C4-2B (cell line): ENCODE measurements around the gene EEF1E1.
"Not testable (repeated sequence)": the region's sequence is repeated elsewhere in the genome, so short reads cannot be mapped to it uniquely, and the experiment has no call there.

Source experiments
- H3K27ac ChIP-seq: fragments of 450-650 bp; 2 replicates; pipeline ENCODE4 v1.5.1; 2017
- ZFX ChIP-seq: fragments of 450-650 bp; IDR thresholded peaks from 2 replicates; pipeline ENCODE4 v1.6.1; 2017
- TF ChIP-seq, protein P1 (sequence below): fragments of 450-650 bp; conservative IDR thresholded peaks from 2 replicates; pipeline ENCODE4 v1.5.1; 2017; ENCODE audit warnings: mild to moderate bottlenecking

EEF1E1 gene

GRCh38 chr6:8047541-8048292 lies 54.6 kb downstream of the EEF1E1 start:
- H3K27ac ChIP-seq: no peak overlapping the region

DNA sequence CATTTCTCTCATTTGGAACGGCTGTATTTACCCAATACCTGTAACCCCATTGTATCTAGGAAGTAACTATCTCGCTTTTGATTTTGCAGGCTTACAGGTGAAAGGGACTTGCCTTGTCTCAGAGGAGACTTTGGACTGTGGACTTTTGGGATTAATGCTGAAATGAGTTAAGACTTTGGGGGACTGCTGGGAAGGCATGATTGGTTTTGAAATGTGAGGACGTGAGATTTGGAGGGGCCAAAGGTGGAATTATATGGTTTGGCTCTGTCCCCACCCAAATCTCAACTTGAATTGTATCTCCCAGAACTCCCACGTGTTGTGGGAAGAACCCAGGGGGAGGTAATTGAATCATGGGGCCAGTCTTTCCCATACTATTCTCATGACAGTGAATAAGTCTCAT lies 56.6 kb downstream of the EEF1E1 start:
- H3K27ac ChIP-seq: not testable (repeated sequence)

More at GRCh38 chr6:8047541-8048292, 54.6 kb downstream of the EEF1E1 start:
- TF ChIP-seq ZFX: no peak
- TF ChIP-seq, protein P1, sequence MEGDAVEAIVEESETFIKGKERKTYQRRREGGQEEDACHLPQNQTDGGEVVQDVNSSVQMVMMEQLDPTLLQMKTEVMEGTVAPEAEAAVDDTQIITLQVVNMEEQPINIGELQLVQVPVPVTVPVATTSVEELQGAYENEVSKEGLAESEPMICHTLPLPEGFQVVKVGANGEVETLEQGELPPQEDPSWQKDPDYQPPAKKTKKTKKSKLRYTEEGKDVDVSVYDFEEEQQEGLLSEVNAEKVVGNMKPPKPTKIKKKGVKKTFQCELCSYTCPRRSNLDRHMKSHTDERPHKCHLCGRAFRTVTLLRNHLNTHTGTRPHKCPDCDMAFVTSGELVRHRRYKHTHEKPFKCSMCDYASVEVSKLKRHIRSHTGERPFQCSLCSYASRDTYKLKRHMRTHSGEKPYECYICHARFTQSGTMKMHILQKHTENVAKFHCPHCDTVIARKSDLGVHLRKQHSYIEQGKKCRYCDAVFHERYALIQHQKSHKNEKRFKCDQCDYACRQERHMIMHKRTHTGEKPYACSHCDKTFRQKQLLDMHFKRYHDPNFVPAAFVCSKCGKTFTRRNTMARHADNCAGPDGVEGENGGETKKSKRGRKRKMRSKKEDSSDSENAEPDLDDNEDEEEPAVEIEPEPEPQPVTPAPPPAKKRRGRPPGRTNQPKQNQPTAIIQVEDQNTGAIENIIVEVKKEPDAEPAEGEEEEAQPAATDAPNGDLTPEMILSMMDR: no peak

- no peak for TF ChIP-seq ZFX
- TF ChIP-seq, protein P1: no peak
- no peak overlapping the region for H3K27ac ChIP-seq
Measured at GRCh38 chr6:8043221-8043620, 59.1 kb downstream of the EEF1E1 start.

DNA sequence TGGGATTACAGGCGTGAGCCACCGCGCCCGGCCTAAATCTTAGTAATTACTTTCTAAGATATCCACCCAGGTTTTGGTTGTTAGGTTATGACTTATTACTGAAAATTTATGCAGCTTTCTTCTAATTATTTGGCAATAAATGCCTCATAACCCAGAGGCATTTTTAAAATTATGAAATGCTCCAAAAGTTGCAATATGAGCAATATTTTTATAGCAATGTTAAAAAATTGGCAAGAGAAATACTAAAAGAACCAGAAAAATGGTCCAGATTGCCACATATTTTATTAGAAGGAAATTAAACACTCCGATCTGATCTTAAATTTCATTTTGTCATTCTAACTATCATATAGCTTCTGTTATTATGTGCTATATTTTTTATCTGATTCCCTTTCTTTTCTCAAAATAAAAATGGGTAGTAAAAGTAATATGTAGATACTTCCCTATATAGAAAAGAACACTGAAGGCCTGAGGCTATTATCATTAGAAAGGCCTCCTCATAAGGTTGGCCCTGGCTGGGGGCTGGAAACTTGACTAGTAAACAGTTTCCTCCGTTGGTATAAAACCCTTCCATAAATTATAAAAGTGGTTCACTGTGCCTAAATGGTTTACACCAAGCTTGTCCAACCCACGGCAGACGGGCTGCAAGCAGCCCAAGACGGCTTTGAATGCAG lies 60.3 kb downstream of the EEF1E1 start:
- TF ChIP-seq, protein P1: no peak
- no peak for TF ChIP-seq ZFX
- no peak overlapping the region for H3K27ac ChIP-seq

GRCh38 chr6:8034107-8034506 lies 68.2 kb downstream of the EEF1E1 start:
- H3K27ac ChIP-seq: not testable (repeated sequence)

GRCh38 chr6:8030920-8031319 lies 71.4 kb downstream of the EEF1E1 start:
- no peak for TF ChIP-seq ZFX
- TF ChIP-seq, protein P1: no peak
- H3K27ac ChIP-seq: no peak overlapping the region
